Measurements from ENCODE around the gene PROSER3. TPM values are rescaled to one million over a fixed set of nuclear protein-coding genes. Genes with fewer than 3 reads are reported as not detected.
A peak's percentile ranks its signal among the peaks of the same experiment; 100 is the strongest.

The PROSER3 gene
- total and polyA plus RNA-seq, 9 of the 15 experiments (the other 6 are each of a cell fraction or from before 2014, with no cell fraction given): 1.0 to 39.5 (median 5.1) TPM

DNA sequence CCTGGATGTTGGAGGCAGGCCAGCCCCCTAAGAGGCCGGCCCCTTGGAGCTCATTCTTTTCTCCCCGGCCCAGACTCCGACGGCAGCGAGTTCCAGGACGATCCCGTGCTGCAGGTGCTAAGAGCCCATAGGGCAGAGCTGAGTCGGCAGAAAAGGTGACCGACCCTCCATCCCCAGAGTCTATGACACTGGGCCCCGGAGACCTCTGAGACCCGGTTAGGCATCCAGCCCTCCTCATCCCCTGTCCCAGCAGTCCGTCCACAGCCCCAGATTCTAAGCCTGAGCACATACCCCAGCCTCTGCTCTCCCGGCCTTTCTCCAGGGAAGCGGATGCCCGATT is 10.1 kb downstream of the PROSER3 start:
- no peak for DNase-seq (ENCODE audit: extremely low read depth in 1 of 4, low spot score in 3 of 4)
- Histone ChIP-seq H3K4me2 (ENCODE audit: insufficient read depth, low read length) (no peak overlapping the region), H3K79me2 (ENCODE audit: control insufficient read depth, insufficient read depth, low read length) (no peaks in the 10 kb centered on the region), H3K4me3 (no peak overlapping the region), H3K4me1 (replicated peaks in 1 of 2; ENCODE audit: control insufficient read depth in 2 of 2, insufficient read depth in 2 of 2, low read length in 2 of 2) (peaks cover 0 to 19% of the 10 kb centered on the region in 2 experiments; a peak in 2 of 5 replicates), H4K20me1 (replicated peaks; ENCODE audit: control insufficient read depth, insufficient read depth, low read length) (no peaks in the 10 kb centered on the region; the same call in 1 of the 2 replicates), H3K9me3 (replicated peaks; ENCODE audit: control insufficient read depth, insufficient read depth, low read depth, low read length) (no peaks in the 10 kb centered on the region), H3K27ac (ENCODE audit: extremely low read depth, low read depth, low read length) (no peak overlapping the region), H3K9me1 (ENCODE audit: control insufficient read depth, insufficient read depth, low read length) (peaks cover 2% of the 10 kb centered on the region), H3K36me3 (ENCODE audit: control insufficient read depth, insufficient read depth, low read length) (peaks cover 35% of the 10 kb centered on the region; the same call in 1 of the 3 replicates), H3K9ac (ENCODE audit: insufficient read depth in 1 of 2, low read depth in 2 of 2, low read length in 2 of 2) (peak overlapping the region in 1 of 2 experiments; percentile 45; a peak in 1 of 4 replicates), H2AFZ (ENCODE audit: low read depth, low read length) (no peak overlapping the region), H3K27me3 (ENCODE audit: control insufficient read depth in 2 of 2, insufficient read depth in 2 of 2, low read length in 2 of 2) (no peaks in the 10 kb centered on the region)
- intact Hi-C loops (cut with micrococcal nuclease): no loop called here
- ChIA-PET CTCF (ENCODE audit: low intra/inter-chr PET ratio) (no interaction called here), POLR2A (interaction anchor here (0.6 to 0.7 kb wide), 2 partner anchors 11 to 52 kb away, joined by 3 read pairs; partner anchors contain the start of gene PROSER3)
- no peak for ATAC-seq
- BruUV-seq (replicated peaks): no TSS peak
- in situ Hi-C loops (cut with MboI): no loop called here
- 94% methylated on average over 12 of the region's 15 CpGs for WGBS (ENCODE audit: insufficient coverage, low coverage, missing lambda C conversion rate)
- no peak for FAIRE-seq
- TF ChIP-seq TSC22D4 (tag; IDR thresholded peaks at IDR 0.05) (no peak), KAT7 (CRISPR knock-in tag; IDR thresholded peaks at IDR 0.05; ENCODE audit: borderline replicate concordance) (no peak), ZNF316 (IDR thresholded peaks at IDR 0.05) (peak; percentile 78), NCOA1 (IDR thresholded peaks at IDR 0.05; ENCODE audit: low read depth) (no peak), ZNF589 (CRISPR knock-in tag; IDR thresholded peaks at IDR 0.05; ENCODE audit: low read depth) (no peak), POLR2AphosphoS5 (IDR thresholded peaks at IDR 0.05; ENCODE audit: control insufficient read depth, insufficient read depth, low read depth, low read length) (0 out of 2 replicates have a peak, but pooled peaks have one; percentile 12), NFYB (IDR thresholded peaks at IDR 0.05; ENCODE audit: extremely low read depth, insufficient read length) (no peak), CREM (IDR thresholded peaks at IDR 0.05; ENCODE audit: low read depth) (no peak), TBP (optimal IDR thresholded peaks at IDR 0.05; ENCODE audit: low read depth, low read length) (no peak), TGIF2 (CRISPR knock-in tag; IDR thresholded peaks at IDR 0.05) (no peak), MAFG (tag; conservative IDR thresholded peaks at IDR 0.05) (peak; percentile 56), MAFK (IDR thresholded peaks at IDR 0.05; ENCODE audit: low read length) (peak; percentile 63), GATA2 (CRISPR knock-in tag; IDR thresholded peaks at IDR 0.05) (no peak), MAZ (CRISPR knock-in tag; conservative IDR thresholded peaks at IDR 0.05 in 1 of 2, IDR thresholded peaks at IDR 0.05 in 1 of 2) (no peak), POLR2A (conservative IDR thresholded peaks at IDR 0.05) (no peak), ZNF764 (CRISPR knock-in tag; IDR thresholded peaks at IDR 0.05; ENCODE audit: low read depth) (no peak), ESRRA (IDR thresholded peaks at IDR 0.05; ENCODE audit: borderline replicate concordance, low read depth) (no peak), C11orf30 (IDR thresholded peaks at IDR 0.05; ENCODE audit: low read depth) (peak; percentile 76), SIN3B (IDR thresholded peaks at IDR 0.05; ENCODE audit: low read depth) (no peak), HMG20A (CRISPR knock-in tag; conservative IDR thresholded peaks at IDR 0.05) (no peak), FOXA3 (CRISPR knock-in tag; conservative IDR thresholded peaks at IDR 0.05 in 1 of 2, IDR thresholded peaks at IDR 0.05 in 1 of 2) (no peak), NONO (IDR thresholded peaks at IDR 0.05; ENCODE audit: low read depth in 2 of 2, low read length in 1 of 2) (no peak), CBFB (CRISPR knock-in tag; IDR thresholded peaks at IDR 0.05) (no peak), ZC3H4 (CRISPR knock-in tag; IDR thresholded peaks at IDR 0.05; ENCODE audit: borderline replicate concordance) (no peak)
- TF ChIP-seq, protein P1, sequence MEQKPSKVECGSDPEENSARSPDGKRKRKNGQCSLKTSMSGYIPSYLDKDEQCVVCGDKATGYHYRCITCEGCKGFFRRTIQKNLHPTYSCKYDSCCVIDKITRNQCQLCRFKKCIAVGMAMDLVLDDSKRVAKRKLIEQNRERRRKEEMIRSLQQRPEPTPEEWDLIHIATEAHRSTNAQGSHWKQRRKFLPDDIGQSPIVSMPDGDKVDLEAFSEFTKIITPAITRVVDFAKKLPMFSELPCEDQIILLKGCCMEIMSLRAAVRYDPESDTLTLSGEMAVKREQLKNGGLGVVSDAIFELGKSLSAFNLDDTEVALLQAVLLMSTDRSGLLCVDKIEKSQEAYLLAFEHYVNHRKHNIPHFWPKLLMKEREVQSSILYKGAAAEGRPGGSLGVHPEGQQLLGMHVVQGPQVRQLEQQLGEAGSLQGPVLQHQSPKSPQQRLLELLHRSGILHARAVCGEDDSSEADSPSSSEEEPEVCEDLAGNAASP (IDR thresholded peaks at IDR 0.05): no peak

Data from K562 (cell line).